ENCODE results near the gene LRGUK.
"Not testable (repeated sequence)": the region's sequence is repeated elsewhere in the genome, so short reads cannot be mapped to it uniquely, and the experiment has no call there.

LRGUK gene, protein sequence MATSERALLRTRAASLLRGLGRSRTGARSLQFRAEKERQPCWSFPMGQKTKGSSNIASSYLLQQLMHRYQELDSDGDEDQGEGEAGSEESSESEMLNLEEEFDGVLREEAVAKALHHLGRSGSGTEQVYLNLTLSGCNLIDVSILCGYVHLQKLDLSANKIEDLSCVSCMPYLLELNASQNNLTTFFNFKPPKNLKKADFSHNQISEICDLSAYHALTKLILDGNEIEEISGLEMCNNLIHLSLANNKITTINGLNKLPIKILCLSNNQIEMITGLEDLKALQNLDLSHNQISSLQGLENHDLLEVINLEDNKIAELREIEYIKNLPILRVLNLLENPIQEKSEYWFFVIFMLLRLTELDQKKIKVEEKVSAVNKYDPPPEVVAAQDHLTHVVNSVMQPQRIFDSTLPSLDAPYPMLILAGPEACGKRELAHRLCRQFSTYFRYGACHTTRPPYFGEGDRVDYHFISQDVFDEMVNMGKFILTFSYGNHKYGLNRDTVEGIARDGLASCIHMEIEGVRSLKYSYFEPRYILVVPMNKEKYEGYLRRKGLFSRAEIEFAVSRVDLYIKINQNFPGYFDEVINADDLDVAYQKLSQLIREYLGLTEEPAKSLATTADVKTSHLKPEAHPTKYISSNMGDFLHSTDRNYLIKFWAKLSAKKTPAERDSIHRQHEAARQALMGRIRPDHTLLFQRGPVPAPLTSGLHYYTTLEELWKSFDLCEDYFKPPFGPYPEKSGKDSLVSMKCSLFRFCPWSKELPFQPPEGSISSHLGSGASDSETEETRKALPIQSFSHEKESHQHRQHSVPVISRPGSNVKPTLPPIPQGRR

GRCh38 chr7:134126966-134127848 lies at the start of gene LRGUK:
TSS of gene LRGUK (plus strand) at chr7:134127340. CDS start at chr7:134127368, 28 bp downstream.
- peak; percentile 68 for DNase-seq

DNA sequence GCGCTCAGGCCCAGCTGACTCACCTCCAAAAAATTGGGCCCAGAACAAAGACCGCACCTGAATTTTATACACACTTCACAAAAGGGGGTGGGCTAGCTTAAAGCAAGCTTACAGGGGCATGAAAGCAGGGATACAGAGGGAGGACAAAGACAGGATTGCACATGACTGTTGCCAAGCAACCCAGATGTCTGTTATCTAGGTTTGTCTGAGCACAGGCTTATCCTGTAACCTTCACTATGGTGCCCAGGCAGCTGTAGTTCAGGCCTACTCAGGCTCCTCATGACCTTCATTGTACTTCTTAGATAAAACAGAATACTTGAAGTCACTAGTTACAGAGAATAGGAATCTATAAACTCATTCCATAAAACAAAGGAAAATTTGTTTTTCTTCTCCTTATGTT lies 49.6 kb upstream of the LRGUK start:
- DNase-seq, result not testable (repeated sequence)

DNA sequence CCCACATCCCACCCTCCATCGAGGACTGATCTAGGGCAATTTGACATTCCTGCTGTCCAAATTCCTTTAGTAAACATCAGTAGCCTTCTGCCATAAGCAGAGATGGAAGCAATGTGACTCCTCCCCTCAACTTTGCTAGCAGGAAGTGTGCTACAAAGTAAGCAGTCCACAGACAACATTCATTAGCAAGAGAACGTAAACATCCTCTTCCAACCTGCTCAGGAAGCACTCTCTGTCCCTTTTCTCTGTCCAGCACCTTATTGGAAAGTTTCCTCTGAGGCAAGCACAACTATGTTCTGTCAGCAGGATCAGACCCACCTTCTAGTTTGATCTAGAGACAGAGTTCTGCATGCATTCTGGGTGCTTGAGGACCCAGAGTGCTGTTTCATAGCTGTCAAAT lies 48.1 kb upstream of the LRGUK start:
- no peak for DNase-seq

- DNase-seq, result no peak
Observed at GRCh38 chr7:134081695-134082094, 45.4 kb upstream of the LRGUK start.

- DNase-seq, result no peak
Observed at GRCh38 chr7:134083766-134084487, 43.2 kb upstream of the LRGUK start.

GRCh38 chr7:134084488-134085144 lies 42.5 kb upstream of the LRGUK start:
- no peak for DNase-seq

DNA sequence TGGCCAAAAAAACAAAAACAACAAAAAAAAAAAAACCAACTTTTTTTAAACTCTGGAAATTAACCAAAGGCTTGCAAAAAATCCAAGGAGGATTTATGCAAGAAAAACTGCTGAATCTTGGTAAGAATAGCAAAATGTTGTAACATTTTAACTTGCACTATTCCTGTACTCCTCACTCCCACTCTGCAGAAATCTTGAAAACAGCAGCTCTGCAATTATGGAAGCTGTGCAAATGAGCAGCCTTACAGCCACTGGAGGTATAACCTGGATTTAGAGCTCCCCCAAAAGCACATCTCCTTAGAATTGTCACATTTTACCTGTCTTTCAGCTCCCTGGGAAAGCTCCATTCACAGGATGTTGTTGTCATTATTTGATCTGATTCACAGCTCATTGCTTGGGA lies 41.8 kb upstream of the LRGUK start:
- DNase-seq, result no peak

DNA sequence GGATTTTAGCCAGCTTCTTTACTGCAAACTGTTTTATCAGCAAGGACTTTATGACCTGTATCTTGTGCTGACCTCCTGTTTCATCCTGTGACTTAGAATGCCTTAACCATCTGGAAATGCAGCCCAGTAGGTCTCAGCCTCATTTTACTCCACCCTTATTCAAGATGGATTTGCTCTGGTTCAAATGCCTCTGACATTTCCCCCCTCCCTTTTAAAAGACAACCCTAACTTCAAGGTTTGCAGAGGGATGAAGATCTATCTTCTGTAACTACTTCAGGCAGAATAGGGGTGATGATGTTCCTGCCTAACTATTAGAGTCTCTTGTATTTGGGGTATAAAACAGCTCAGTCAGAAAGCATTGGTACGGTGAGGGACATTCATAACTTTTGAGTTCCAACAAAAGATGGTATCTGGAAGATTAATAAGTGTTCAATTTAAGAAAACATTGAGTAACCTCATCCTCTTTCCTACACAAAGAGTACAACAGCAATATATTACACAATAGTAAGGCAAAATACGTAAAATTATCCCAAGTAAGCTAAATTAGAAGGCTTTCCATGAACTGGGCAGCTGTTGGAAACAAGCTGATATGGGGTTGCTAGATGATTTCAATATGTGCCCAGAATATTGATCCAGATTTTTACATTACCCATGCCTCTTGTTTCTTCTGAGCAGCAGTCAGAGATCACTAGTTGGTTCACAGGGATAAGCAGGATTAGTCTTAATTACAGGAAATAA lies 40.0 kb upstream of the LRGUK start:
- no peak for DNase-seq

- DNase-seq, result no peak
Observed at GRCh38 chr7:134088199-134088598, 38.9 kb upstream of the LRGUK start.

DNA sequence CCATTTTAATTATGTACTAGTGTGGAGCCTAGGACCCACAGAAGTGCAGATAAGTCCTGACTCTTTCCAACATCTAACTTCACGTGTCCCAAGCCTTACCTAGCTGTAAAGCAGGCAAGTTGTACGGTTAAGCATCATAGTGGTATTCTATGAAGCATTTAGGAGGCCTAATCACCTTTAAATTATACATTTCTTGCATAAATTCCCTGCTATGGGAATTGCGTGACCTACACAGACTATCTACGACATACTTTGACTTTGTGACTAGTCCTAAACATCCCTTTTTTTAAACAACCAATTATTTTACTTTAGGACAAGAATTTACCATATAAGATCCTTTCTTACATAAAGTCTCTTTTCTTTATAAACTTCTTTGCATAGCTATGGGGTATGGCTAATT lies 37.7 kb upstream of the LRGUK start:
- no peak for DNase-seq

DNA sequence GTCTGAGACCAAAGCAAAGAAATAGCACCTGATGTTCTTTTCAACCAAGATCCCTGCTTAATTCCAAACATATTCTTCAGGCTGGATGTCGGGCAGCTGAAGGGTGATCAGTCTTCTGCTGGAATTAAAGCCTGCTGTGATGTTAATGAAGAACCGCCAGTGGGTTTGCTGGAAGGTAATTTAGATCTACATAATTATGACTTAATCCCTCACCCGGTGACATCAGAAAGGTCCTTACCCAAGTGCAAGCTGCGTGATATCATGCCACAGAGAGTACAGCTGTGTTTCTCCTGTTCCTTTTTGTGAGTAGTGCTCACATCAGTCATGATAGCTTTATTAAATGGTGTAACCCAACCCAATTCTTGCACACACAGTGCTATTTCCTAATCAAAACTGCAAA lies 29.1 kb upstream of the LRGUK start:
- DNase-seq, result no peak

DNA sequence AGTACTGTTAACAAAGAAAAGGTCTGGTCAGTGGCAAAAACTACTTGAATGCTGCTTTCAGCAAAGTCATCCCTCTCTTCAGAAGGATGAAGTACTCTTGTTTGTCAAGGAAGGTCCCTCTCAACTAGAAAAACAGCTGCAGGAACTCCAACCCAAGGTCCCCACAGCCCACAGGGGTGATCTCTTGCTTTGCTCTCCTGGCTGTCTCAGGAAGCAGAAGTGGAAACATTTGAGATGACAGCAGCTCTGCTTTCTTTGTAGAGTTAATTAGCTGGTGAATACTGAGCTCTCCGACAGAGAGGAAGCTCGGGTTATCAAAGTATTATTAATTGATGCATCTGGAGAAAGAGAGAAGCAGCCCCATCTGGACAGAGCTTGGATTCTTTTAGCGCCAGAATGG lies 25.4 kb upstream of the LRGUK start:
- DNase-seq, result no peak

GRCh38 chr7:134104166-134104565 lies 23.0 kb upstream of the LRGUK start:
- DNase-seq, result no peak

GRCh38 chr7:134105841-134106240 lies 21.3 kb upstream of the LRGUK start:
- no peak for DNase-seq

- DNase-seq, result no peak
Observed at GRCh38 chr7:134108802-134109201, 18.3 kb upstream of the LRGUK start.

GRCh38 chr7:134113655-134114054 lies 13.5 kb upstream of the LRGUK start:
- DNase-seq, result no peak

DNA sequence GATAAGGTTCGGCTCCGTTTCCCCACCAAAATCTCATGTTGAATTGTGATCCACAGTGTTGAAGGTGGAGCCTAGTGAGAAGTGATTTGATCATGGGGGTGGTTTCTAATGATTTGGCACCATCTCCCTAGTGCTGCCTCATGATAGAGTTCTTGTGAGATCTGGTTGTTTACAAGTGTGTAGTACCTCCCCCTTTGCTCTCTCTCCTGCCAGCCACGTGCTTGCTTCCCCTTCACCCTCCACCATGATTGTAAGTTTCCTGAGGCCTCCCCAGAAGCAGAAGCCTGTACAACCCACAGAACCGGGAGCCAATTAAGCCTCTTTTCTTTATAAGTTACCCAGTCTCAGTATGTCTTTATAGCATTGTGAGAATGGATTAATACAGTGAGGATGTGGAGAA lies 12.1 kb upstream of the LRGUK start:
- no peak for DNase-seq

GRCh38 chr7:134120405-134120804 lies 6.7 kb upstream of the LRGUK start:
- DNase-seq, result no peak

- DNase-seq, result no peak
Observed at GRCh38 chr7:134121632-134122139, 5.5 kb upstream of the LRGUK start.

DNA sequence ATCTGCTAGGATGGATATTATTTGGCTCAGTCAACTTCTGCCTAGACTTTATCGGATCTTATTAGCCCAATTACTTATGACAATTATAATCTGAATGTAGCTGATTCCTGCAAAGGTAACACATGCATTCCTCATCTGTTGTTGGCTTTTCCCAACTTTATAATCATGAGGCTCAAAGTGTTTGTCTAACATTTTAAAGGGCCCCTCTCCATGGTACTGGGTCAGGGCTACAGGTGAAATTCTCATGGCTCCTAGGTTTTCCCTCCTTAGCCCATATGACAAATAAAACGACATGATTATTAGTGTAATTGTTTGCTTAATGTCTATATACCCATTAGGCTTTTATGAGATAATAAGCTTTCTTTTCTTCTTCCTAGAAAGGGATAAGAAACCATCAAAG lies 4.2 kb upstream of the LRGUK start:
- DNase-seq, result no peak

DNA sequence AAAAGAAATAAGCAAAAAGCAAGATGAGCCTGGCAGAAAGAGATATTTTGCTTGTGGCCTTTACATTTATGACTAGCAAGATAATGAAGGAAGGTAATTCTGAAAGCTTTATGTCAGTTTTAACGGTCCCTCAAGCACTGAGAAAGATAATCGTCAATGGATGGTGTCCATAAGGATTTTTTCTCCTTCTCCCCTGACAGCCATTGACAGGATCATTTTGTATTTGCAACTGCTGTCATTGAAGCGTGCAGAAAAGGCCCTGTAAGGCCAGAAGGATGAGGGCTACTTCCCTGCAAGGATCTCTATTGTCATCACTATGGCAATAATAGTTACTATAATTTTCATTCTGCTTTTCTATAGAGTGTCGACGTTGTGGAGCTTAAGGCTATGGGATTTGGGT lies 994 bp upstream of the LRGUK start:
- no peak for DNase-seq

All from NCI-H1694 treated with DMSO at 0.1 percent for 48 hours (cell line).